K562 (cell line): Measurements from ENCODE around the gene HKDC1. TPM values are rescaled to one million over a fixed set of nuclear protein-coding genes. Genes with fewer than 3 reads are reported as not detected.

ENCODE experiments used
- BRCA1 ChIP-seq, 2 experiments: fragments of 450-650 bp in 1 of 2; sonication (generic) in 1 of 2; formaldehyde crosslinking in 1 of 2; IDR thresholded peaks; 2 replicates each; pipeline versions ENCODE4 v1.5.0 to v1.6.1; 2017 to 2020; ENCODE audit warnings: mild to moderate bottlenecking in 1 of 2, missing genetic modification reagents in 1 of 2
- DPF2 ChIP-seq: fragments of 450-650 bp; IDR thresholded peaks from 2 replicates; pipeline ENCODE4 v1.6.1; 2016
- EP300 ChIP-seq: IDR thresholded peaks from 2 replicates; pipeline ENCODE4 v1.6.1; 2012; ENCODE audit warnings: low read length, improper control_type of control experiment
- HDGF ChIP-seq: fragments of 450-650 bp; IDR thresholded peaks from 2 replicates; pipeline ENCODE4 v1.6.1; 2016
- HMG20A ChIP-seq: fragments of 450-650 bp; formaldehyde crosslinking; conservative IDR thresholded peaks from 2 replicates; pipeline ENCODE4 v1.4.0; 2020; ENCODE audit warnings: mild to moderate bottlenecking, mixed read lengths
- IFI16 ChIP-seq: fragments of 250-450 bp; sonication (Bioruptor Pico); IDR thresholded peaks from 2 replicates; pipeline ENCODE4 v2.1.2; 2022; ENCODE audit warnings: mild to moderate bottlenecking, inconsistent platforms
- JUND ChIP-seq, 2 experiments: IDR thresholded peaks; 2 replicates in 1 of 2; 3 replicates in 1 of 2; pipeline ENCODE4 v1.6.1; 2011; ENCODE audit warnings: borderline replicate concordance in 2 of 2, low read depth in 2 of 2, low read length in 2 of 2, improper control_type of control experiment in 1 of 2, missing biosample characterization in 1 of 2, missing genetic modification characterization in 1 of 2, missing genetic modification reagents in 1 of 2
- MEF2D ChIP-seq: conservative IDR thresholded peaks from 2 replicates; pipeline ENCODE4 v1.6.1; 2016; ENCODE audit warnings: low read depth, missing genetic modification characterization, missing compliant biosample characterization
- NRF1 ChIP-seq, 2 experiments: fragments of 450-650 bp; IDR thresholded peaks in 1 of 2; conservative IDR thresholded peaks in 1 of 2; 2 replicates each; pipeline ENCODE4 v1.6.1; 2014; ENCODE audit warnings: mild to moderate bottlenecking in 2 of 2
- OTX1 ChIP-seq: fragments of 450-650 bp; formaldehyde crosslinking; IDR thresholded peaks from 2 replicates; pipeline ENCODE4 v1.4.0; 2022; ENCODE audit warnings: mild to moderate bottlenecking
- PTRF ChIP-seq: fragments of 450-650 bp; IDR thresholded peaks from 2 replicates; pipeline ENCODE4 v1.6.1; 2016; ENCODE audit warnings: mild to moderate bottlenecking, missing genetic modification characterization, missing compliant biosample characterization
- RAD51 ChIP-seq: fragments of 450-650 bp; IDR thresholded peaks from 2 replicates; pipeline ENCODE4 v1.7.1; 2016; ENCODE audit warnings: low read depth, mild to moderate bottlenecking, borderline replicate concordance
- RBM25 ChIP-seq: fragments of 200-400 bp; formaldehyde crosslinking; IDR thresholded peaks from 2 replicates; pipeline ENCODE4 v1.6.1; 2018; ENCODE audit warnings: low read length, low read depth, moderate library complexity; ENCODE audit not compliant: severe bottlenecking
- SAFB ChIP-seq: fragments of 200-400 bp; formaldehyde crosslinking; IDR thresholded peaks from 2 replicates; pipeline ENCODE4 v1.6.1; 2017; ENCODE audit warnings: low read depth, low read length, borderline replicate concordance
- SP1 ChIP-seq: sonication (generic); formaldehyde crosslinking; IDR thresholded peaks from 2 replicates; pipeline ENCODE4 v1.8.1; 2022; ENCODE audit warnings: mild to moderate bottlenecking, missing genetic modification reagents
- SRSF3 ChIP-seq: fragments of 200-400 bp; formaldehyde crosslinking; IDR thresholded peaks from 2 replicates; pipeline ENCODE4 v1.6.1; 2016; ENCODE audit warnings: mild to moderate bottlenecking, low read length, moderate library complexity; ENCODE audit not compliant: insufficient read depth
- TAF7 ChIP-seq: fragments of 450-650 bp; IDR thresholded peaks from 2 replicates; pipeline ENCODE4 v1.6.1; 2016; ENCODE audit warnings: missing genetic modification characterization, missing compliant biosample characterization
- TCFL5 ChIP-seq: fragments of 250-450 bp; sonication (Bioruptor Pico); conservative IDR thresholded peaks from 2 replicates; pipeline ENCODE4 v1.6.1; 2021; ENCODE audit warnings: mild to moderate bottlenecking, moderate library complexity, matching md5 sums
- ZNF316 ChIP-seq: fragments of 450-650 bp; IDR thresholded peaks from 2 replicates; pipeline ENCODE4 v1.6.1; 2016
- ZNF785 ChIP-seq: fragments of 250-450 bp; sonication (Bioruptor Pico); IDR thresholded peaks from 2 replicates; pipeline ENCODE4 v1.4.0; 2020; ENCODE audit warnings: mild to moderate bottlenecking
- polyA plus RNA-seq, 8 experiments: library from polyadenylated mRNA; depleted of rRNA in 4 of 8; stranded (reverse) in 5 of 8; unstranded in 3 of 8; fragments of >200 nt; fragmentation: Nextera tagmentation in 2 of 8; fragmentation: Illumina TruSeq in 1 of 8; extraction: Ambion mirVana in 2 of 8; extraction: Trizol in 1 of 8; gene quantifications; 2 replicates each; pipeline versions ENCODE4 v1.2.1 to v1.2.3, GENCODE V29; 2011 to 2014; ENCODE audit warnings: inconsistent platforms in 1 of 8, missing spikeins in 1 of 8
- total RNA-seq, 7 experiments: library from RNA; depleted of rRNA in 6 of 7; stranded (reverse); fragments of >200 nt in 6 of 7; fragmentation: Illumina TruSeq in 2 of 7; extraction: Trizol in 2 of 7; gene quantifications; 2 replicates each; pipeline versions ENCODE4 v1.2.1 to v1.2.3, GENCODE V29; 2011 to 2021; ENCODE audit warnings: low replicate concordance in 1 of 7
- TF ChIP-seq, protein P1 (sequence below): fragments of 450-650 bp; formaldehyde crosslinking; IDR thresholded peaks from 2 replicates; pipeline ENCODE4 v1.4.0; 2020; ENCODE audit warnings: mild to moderate bottlenecking, moderate library complexity
- TF ChIP-seq, protein P2 (sequence below): fragments of 250-450 bp; sonication (Bioruptor Pico); IDR thresholded peaks from 2 replicates; pipeline ENCODE4 v1.5.0; 2021
- TF ChIP-seq, protein P3 (sequence below): fragments of 450-650 bp; formaldehyde crosslinking; IDR thresholded peaks from 2 replicates; pipeline ENCODE4 v1.4.0; 2020; ENCODE audit warnings: mild to moderate bottlenecking
- TF ChIP-seq, protein P4 (sequence below): fragments of 450-650 bp; formaldehyde crosslinking; IDR thresholded peaks from 2 replicates; pipeline ENCODE4 v1.4.0; 2020; ENCODE audit warnings: mild to moderate bottlenecking, mixed read lengths

HKDC1 gene
- total and polyA plus RNA-seq, 9 of the 15 experiments (the other 6 are each of a cell fraction or from before 2014, with no cell fraction given), result 0.04 to 0.22 (median 0.11) TPM; not detected in 5

DNA sequence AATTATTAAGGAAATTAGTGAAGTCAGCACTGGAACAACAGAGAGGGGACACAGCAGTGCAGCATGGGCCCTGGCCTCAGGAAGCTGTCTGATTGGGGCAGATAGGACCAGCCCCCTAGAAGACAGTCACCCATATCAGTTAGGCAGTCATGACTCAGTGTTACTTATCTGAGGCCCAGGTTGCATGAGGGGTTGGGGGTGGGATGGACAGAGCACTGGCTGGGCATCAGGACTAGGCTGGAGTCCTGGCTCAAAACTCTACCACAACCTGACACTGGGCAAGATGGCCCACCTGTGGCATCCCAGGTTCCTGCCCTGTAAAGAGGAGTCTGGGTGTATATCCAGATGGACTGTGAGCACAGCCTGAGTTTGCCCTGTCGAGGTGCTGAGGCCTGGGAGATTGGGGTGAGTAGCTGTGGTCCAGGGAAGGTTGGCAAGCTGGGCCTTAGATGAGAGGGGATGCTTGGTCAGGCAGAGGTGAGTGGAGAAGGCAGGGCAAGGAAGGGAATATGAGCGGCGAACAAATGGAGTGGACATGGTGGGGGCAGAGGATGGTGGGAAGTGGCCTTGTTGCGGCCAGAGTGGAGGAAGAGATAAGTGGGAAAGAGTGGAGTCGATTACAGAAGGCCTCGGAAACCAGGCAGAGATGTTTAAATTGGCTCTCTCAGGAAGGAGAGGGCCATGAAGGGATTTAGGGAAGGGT lies 95.6 kb downstream of the HKDC1 start (continued):
- peak; percentile 84 for TF ChIP-seq SP1 (CRISPR knock-in tag)
- TF ChIP-seq RBM25, result peak; percentile 6
- TF ChIP-seq DPF2, result peak; percentile 99
- peak; percentile 96 for TF ChIP-seq ZNF316
- TF ChIP-seq IFI16 (CRISPR knock-in tag), result no peak
- no peak for TF ChIP-seq BRCA1 (IDR thresholded peaks at IDR 0.05)
- TF ChIP-seq BRCA1 (CRISPR knock-in tag; IDR thresholded peaks at IDR 0.05), result no peak
- TF ChIP-seq, protein P1, sequence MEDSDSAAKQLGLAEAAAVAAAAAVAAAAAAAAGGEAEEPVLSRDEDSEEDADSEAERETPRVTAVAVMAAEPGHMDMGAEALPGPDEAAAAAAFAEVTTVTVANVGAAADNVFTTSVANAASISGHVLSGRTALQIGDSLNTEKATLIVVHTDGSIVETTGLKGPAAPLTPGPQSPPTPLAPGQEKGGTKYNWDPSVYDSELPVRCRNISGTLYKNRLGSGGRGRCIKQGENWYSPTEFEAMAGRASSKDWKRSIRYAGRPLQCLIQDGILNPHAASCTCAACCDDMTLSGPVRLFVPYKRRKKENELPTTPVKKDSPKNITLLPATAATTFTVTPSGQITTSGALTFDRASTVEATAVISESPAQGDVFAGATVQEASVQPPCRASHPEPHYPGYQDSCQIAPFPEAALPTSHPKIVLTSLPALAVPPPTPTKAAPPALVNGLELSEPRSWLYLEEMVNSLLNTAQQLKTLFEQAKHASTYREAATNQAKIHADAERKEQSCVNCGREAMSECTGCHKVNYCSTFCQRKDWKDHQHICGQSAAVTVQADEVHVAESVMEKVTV (CRISPR knock-in tag), result peak; percentile 31; the same call in 1 of the 2 replicates
- no peak for TF ChIP-seq PTRF (tag)
- TF ChIP-seq SAFB, result no peak
- TF ChIP-seq EP300, result peak; percentile 98
- TF ChIP-seq TCFL5, result peak; percentile 44; the same call in 1 of the 2 replicates
- peak; percentile 100 for TF ChIP-seq HDGF
- 0 out of 2 replicates have a peak, but pooled peaks have one; percentile 33 for TF ChIP-seq HMG20A (CRISPR knock-in tag)
- TF ChIP-seq MEF2D, result no peak
- TF ChIP-seq, protein P2, sequence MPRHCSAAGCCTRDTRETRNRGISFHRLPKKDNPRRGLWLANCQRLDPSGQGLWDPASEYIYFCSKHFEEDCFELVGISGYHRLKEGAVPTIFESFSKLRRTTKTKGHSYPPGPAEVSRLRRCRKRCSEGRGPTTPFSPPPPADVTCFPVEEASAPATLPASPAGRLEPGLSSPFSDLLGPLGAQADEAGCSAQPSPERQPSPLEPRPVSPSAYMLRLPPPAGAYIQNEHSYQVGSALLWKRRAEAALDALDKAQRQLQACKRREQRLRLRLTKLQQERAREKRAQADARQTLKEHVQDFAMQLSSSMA (CRISPR knock-in tag), result 0 out of 2 replicates have a peak, but pooled peaks have one; percentile 35
- TF ChIP-seq RAD51, result peak; percentile 7; the same call in 1 of the 2 replicates
- TF ChIP-seq NRF1 (conservative IDR thresholded peaks at IDR 0.05 in 1 of 2, IDR thresholded peaks at IDR 0.05 in 1 of 2), result peak in 1 of 2 experiments; percentile 39
- peak; percentile 99 for TF ChIP-seq JUND (IDR thresholded peaks at IDR 0.05; ENCODE audit: borderline replicate concordance, low read depth, low read length)
- TF ChIP-seq JUND (tag; IDR thresholded peaks at IDR 0.05; ENCODE audit: borderline replicate concordance, low read depth, low read length), result peak; percentile 96; the same call in 2 of the 3 replicates
- TF ChIP-seq, protein P3, sequence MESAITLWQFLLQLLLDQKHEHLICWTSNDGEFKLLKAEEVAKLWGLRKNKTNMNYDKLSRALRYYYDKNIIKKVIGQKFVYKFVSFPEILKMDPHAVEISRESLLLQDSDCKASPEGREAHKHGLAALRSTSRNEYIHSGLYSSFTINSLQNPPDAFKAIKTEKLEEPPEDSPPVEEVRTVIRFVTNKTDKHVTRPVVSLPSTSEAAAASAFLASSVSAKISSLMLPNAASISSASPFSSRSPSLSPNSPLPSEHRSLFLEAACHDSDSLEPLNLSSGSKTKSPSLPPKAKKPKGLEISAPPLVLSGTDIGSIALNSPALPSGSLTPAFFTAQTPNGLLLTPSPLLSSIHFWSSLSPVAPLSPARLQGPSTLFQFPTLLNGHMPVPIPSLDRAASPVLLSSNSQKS (CRISPR knock-in tag), result peak; percentile 85; the same call in 1 of the 2 replicates
- TF ChIP-seq TAF7 (tag), result peak; percentile 86; the same call in 1 of the 2 replicates
- TF ChIP-seq ZNF785 (CRISPR knock-in tag), result no peak
- TF ChIP-seq SRSF3, result 0 out of 2 replicates have a peak, but pooled peaks have one; percentile 71
- TF ChIP-seq OTX1 (CRISPR knock-in tag), result peak; percentile 98
- TF ChIP-seq, protein P4, sequence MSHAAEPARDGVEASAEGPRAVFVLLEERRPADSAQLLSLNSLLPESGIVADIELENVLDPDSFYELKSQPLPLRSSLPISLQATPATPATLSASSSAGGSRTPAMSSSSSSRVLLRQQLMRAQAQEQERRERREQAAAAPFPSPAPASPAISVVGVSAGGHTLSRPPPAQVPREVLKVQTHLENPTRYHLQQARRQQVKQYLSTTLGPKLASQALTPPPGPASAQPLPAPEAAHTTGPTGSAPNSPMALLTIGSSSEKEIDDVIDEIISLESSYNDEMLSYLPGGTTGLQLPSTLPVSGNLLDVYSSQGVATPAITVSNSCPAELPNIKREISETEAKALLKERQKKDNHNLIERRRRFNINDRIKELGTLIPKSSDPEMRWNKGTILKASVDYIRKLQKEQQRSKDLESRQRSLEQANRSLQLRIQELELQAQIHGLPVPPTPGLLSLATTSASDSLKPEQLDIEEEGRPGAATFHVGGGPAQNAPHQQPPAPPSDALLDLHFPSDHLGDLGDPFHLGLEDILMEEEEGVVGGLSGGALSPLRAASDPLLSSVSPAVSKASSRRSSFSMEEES (CRISPR knock-in tag), result peak; percentile 18; the same call in 1 of the 2 replicates
